ENCODE results near the gene ZNF615. TPM values are rescaled to one million over a fixed set of nuclear protein-coding genes. Genes with fewer than 3 reads are reported as not detected.
"Not testable (repeated sequence)": the region's sequence is repeated elsewhere in the genome, so short reads cannot be mapped to it uniquely, and the experiment has no call there.

The ZNF615 gene
- 5.7 and 12.9 TPM in 2 replicates for total RNA-seq (2012; rRNA removed)

GRCh38 chr19:52007806-52008557, at the start of gene ZNF615:
Gene ZNF615, minus strand, starts transcription at chr19:52008211. Its CDS starts 4,500 bp downstream, at chr19:52003711.
- no peaks in the 10 kb centered on the region for H3K4me1 ChIP-seq (ENCODE audit: control insufficient read depth, insufficient read depth, low read length)
- no peaks in the 10 kb centered on the region for H3K27me3 ChIP-seq (ENCODE audit: control insufficient read depth, insufficient read depth, low read length)
- H3K36me3 ChIP-seq (ENCODE audit: insufficient read depth, low read length) = peaks cover 9% of the 10 kb centered on the region
- H3K9me3 ChIP-seq (replicated peaks; ENCODE audit: low read length) = no peaks in the 10 kb centered on the region
- peak within 1 kb of the TSS; percentile 98 for H3K4me3 ChIP-seq (ENCODE audit: low read length)
- H3K4me2 ChIP-seq (ENCODE audit: low read length) = peak within 1 kb of the TSS; percentile 94
- peak within 1 kb of the TSS; percentile 90 for H3K9ac ChIP-seq (ENCODE audit: low read depth, low read length)

GRCh38 chr19:52056480-52056879, 48.5 kb upstream of the ZNF615 start:
- peaks cover 23% of the 10 kb centered on the region for H3K9me3 ChIP-seq (replicated peaks; ENCODE audit: low read length)

DNA sequence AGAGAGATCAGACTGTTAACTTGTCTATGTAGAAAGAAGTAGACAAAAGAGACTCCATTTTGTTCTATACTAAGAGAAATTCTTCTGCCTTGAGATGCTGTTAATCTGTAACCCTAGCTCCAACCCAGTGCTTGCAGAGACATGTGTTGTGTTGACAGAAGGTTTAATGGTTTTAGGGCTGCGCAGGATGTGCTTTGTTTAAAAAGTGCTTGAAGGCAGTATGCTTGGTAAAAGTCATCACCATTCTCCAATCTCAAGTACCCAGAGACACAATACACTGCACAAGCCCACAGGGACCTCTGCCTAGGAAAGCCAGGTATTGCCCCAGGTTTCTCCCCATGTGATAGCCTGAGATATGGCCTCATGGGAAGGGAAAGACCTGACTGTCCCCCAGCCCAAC, 43.7 kb upstream of the ZNF615 start:
- not testable (repeated sequence) for H3K4me1 ChIP-seq (ENCODE audit: control insufficient read depth, insufficient read depth, low read length); H3K4me2 ChIP-seq (ENCODE audit: low read length); H3K9me3 ChIP-seq (replicated peaks; ENCODE audit: low read length); H3K27me3 ChIP-seq (ENCODE audit: control insufficient read depth, insufficient read depth, low read length); H3K4me3 ChIP-seq (ENCODE audit: low read length); H3K9ac ChIP-seq (ENCODE audit: low read depth, low read length); H3K36me3 ChIP-seq (ENCODE audit: insufficient read depth, low read length)

More at GRCh38 chr19:52056480-52056879, 48.5 kb upstream of the ZNF615 start:
- not testable (repeated sequence) for H3K9ac ChIP-seq (ENCODE audit: low read depth, low read length); H3K4me1 ChIP-seq (ENCODE audit: control insufficient read depth, insufficient read depth, low read length); H3K27me3 ChIP-seq (ENCODE audit: control insufficient read depth, insufficient read depth, low read length); H3K4me3 ChIP-seq (ENCODE audit: low read length); H3K36me3 ChIP-seq (ENCODE audit: insufficient read depth, low read length); H3K4me2 ChIP-seq (ENCODE audit: low read length)

DNA sequence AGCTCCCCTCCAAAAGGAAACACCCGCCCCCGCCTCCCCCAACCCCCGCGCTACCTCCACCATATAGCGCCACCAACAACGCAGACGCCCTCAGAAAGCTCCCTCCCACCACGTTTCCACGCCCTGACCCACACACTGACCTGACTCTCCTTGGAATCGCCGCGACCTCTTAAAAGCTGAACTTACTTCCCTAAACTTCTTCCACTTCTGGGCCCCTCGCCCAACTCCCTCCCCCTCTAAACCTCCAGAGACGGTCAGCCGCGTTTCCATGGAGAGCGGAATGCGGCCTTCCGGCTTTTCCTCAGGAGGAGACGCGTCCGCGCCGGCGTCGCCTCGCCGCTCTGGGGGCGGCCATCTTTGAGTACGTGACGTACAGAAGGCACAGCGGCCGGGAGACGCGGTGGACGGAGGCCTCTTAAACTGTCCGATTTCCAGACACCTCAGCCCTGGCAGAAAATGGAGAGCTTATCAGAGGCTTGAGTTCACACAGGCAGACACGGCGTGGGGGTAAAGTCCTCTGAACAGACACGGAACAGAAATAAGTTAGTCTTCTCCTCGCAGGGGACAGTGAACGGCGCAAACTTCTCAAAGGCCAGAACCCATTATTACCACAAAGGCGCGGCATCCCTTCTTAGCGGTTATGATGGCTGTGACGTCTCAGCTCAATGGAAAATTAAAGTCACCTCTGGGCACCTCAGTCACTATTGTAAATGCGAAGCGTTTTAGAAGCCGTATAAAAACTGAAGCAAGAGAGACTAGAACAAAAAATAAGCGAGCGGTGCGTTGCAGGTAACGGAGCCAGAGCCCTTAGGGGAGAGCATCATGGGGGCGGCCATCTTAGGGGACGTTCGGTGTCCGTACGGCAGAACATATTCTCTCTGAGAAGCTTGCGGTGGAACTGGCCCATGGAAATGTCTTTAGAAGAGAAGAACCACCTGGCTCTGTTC, 40.8 kb upstream of the ZNF615 start, which contains the start of gene ZNF432:
ZNF432 (minus strand) TSS at position 284 of the 947 bp plus-strand sequence. CDS start 1,970 bp downstream, outside the sequence.
- Histone ChIP-seq H3K4me1 (ENCODE audit: control insufficient read depth, insufficient read depth, low read length) (peaks cover 3% of the 10 kb centered on the region), H3K36me3 (ENCODE audit: insufficient read depth, low read length) (peaks cover 33% of the 10 kb centered on the region), H3K4me2 (ENCODE audit: low read length) (peak within 1 kb of the TSS; percentile 97), H3K9ac (ENCODE audit: low read depth, low read length) (peak within 1 kb of the TSS; percentile 95), H3K4me3 (ENCODE audit: low read length) (peak within 1 kb of the TSS; percentile 86), H3K27me3 (ENCODE audit: control insufficient read depth, insufficient read depth, low read length) (no peaks in the 10 kb centered on the region), H3K9me3 (replicated peaks; ENCODE audit: low read length) (peaks cover 3% of the 10 kb centered on the region)

DNA sequence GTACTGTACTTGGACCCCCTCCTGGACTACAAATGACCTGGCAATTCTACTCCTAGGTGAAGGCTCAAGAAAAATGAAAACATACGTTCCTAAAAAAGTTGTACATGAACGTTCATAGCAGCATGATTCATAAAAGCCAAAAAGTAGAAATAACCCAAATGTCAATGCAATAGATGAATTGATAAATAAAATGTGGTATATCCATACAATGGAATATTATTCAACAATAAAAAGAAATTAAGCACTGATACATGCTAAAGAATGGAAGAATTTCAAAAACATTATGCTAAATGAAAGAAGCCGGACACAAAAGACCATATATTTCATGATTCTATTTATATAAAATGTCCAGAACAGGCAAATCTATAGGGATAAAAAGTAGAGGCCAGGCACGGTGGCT, 31.2 kb upstream of the ZNF615 start:
- Histone ChIP-seq H3K36me3 (ENCODE audit: insufficient read depth, low read length) (peaks cover 79% of the 10 kb centered on the region), H3K9me3 (replicated peaks; ENCODE audit: low read length) (peaks cover 25% of the 10 kb centered on the region), H3K4me3 (ENCODE audit: low read length) (no peak overlapping the region)

DNA sequence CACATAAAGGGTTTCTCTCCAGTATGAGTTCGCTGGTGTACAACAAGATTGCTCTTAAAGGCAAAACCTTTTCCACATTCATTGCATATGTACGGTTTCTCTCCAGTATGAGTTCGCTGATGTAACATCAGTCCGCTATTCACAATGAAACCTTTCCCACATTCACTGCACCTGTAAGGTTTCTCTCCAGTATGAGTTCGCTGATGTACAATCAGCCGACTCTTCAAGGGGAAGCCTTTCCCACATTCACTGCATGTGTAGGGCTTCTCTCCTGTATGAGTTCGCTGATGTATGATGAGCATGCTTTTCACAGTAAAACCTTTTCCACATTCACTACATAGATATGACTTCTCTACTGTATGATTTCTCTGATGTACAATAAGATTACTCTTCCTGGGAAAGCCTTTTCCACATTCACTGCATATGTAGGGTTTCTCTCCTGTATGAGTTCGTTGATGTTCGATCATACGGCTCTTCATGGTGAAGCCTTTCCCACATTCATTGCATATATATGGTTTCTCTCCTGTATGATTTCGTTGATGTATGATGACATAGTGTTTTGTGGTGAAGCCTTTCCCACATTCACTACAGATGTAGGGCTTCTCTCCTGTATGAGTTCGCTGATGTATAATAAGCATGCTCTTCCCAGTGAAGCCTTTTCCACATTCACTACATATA, 26.2 kb upstream of the ZNF615 start:
- Histone ChIP-seq H3K4me3 (ENCODE audit: low read length) (no peak overlapping the region), H3K4me1 (ENCODE audit: control insufficient read depth, insufficient read depth, low read length) (peaks cover under 1% of the 10 kb centered on the region), H3K27me3 (ENCODE audit: control insufficient read depth, insufficient read depth, low read length) (no peaks in the 10 kb centered on the region), H3K4me2 (ENCODE audit: low read length) (no peak overlapping the region), H3K9me3 (replicated peaks; ENCODE audit: low read length) (peaks cover 40% of the 10 kb centered on the region), H3K36me3 (ENCODE audit: insufficient read depth, low read length) (peaks cover 65% of the 10 kb centered on the region), H3K9ac (ENCODE audit: low read depth, low read length) (no peak overlapping the region)

More for the DNA sequence above, 31.2 kb upstream of the ZNF615 start:
- H3K27me3 ChIP-seq (ENCODE audit: control insufficient read depth, insufficient read depth, low read length) = no peaks in the 10 kb centered on the region
- H3K4me1 ChIP-seq (ENCODE audit: control insufficient read depth, insufficient read depth, low read length) = no peaks in the 10 kb centered on the region
- H3K4me2 ChIP-seq (ENCODE audit: low read length) = no peak overlapping the region
- no peak overlapping the region for H3K9ac ChIP-seq (ENCODE audit: low read depth, low read length)

GRCh38 chr19:52028780-52029123, 20.7 kb upstream of the ZNF615 start:
- H3K9ac ChIP-seq (ENCODE audit: low read depth, low read length) = peak overlapping the region; percentile 93
- peak overlapping the region; percentile 77 for H3K4me2 ChIP-seq (ENCODE audit: low read length)
- no peaks in the 10 kb centered on the region for H3K27me3 ChIP-seq (ENCODE audit: control insufficient read depth, insufficient read depth, low read length)
- peaks cover 8% of the 10 kb centered on the region for H3K4me1 ChIP-seq (ENCODE audit: control insufficient read depth, insufficient read depth, low read length)
- peaks cover 35% of the 10 kb centered on the region for H3K36me3 ChIP-seq (ENCODE audit: insufficient read depth, low read length)
- peak overlapping the region; percentile 86 for H3K4me3 ChIP-seq (ENCODE audit: low read length)
- peaks cover 11% of the 10 kb centered on the region for H3K9me3 ChIP-seq (replicated peaks; ENCODE audit: low read length)

DNA sequence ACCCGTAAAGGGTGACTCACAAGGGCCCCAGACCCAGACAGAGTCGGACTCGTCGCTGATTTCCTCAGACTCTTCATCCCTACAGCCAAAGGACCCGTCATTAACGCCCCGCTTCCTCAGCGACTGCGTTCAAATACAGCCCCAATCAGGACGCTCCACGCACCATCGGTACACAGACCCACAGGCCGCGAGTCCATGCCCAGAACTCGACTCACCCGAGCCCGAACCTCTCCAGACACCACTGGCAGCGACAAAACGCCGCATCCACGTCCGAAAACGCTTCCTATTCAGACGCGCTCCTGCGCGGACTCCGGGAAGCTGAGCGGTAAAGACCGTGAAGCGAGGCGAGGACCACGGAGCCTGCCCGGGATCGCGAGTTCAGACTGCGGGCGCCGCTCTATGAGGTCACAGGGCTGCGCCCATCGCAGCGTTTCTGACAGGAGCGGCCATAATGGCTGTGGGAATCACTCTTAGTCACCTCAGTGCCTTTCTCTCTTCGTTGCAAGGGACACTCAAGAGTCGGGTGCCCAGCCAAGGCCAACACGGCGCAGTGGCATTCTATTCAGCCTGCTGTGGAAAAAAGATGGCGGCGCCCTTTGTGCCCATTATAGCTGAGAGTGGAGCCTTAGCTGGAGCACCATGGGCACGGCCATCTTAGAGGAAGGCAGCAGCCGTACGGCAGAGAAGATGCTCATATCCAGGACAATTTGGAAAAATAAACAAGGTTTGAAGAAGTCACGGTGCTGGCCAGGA, 20.2 kb upstream of the ZNF615 start, which contains the start of gene ZNF614:
ZNF614 (minus strand) TSS at position 353 of the 753 bp plus-strand sequence. CDS start 2,634 bp downstream, outside the sequence.
- H3K4me2 ChIP-seq (ENCODE audit: low read length) = peak within 1 kb of the TSS; percentile 77
- no peaks in the 10 kb centered on the region for H3K27me3 ChIP-seq (ENCODE audit: control insufficient read depth, insufficient read depth, low read length)
- peaks cover 8% of the 10 kb centered on the region for H3K4me1 ChIP-seq (ENCODE audit: control insufficient read depth, insufficient read depth, low read length)
- H3K4me3 ChIP-seq (ENCODE audit: low read length) = peak within 1 kb of the TSS; percentile 86
- peak within 1 kb of the TSS; percentile 93 for H3K9ac ChIP-seq (ENCODE audit: low read depth, low read length)
- peaks cover 35% of the 10 kb centered on the region for H3K36me3 ChIP-seq (ENCODE audit: insufficient read depth, low read length)
- H3K9me3 ChIP-seq (replicated peaks; ENCODE audit: low read length) = peaks cover 5% of the 10 kb centered on the region

- not testable (repeated sequence) for H3K4me3 ChIP-seq (ENCODE audit: low read length); H3K4me1 ChIP-seq (ENCODE audit: control insufficient read depth, insufficient read depth, low read length); H3K4me2 ChIP-seq (ENCODE audit: low read length); H3K9ac ChIP-seq (ENCODE audit: low read depth, low read length); H3K27me3 ChIP-seq (ENCODE audit: control insufficient read depth, insufficient read depth, low read length); H3K9me3 ChIP-seq (replicated peaks; ENCODE audit: low read length)
- peaks cover 36% of the 10 kb centered on the region for H3K36me3 ChIP-seq (ENCODE audit: insufficient read depth, low read length)
Measured at GRCh38 chr19:52026255-52026990, 18.4 kb upstream of the ZNF615 start.

- H3K4me3 ChIP-seq (ENCODE audit: low read length); H3K27me3 ChIP-seq (ENCODE audit: control insufficient read depth, insufficient read depth, low read length); H3K9ac ChIP-seq (ENCODE audit: low read depth, low read length); H3K4me1 ChIP-seq (ENCODE audit: control insufficient read depth, insufficient read depth, low read length); H3K9me3 ChIP-seq (replicated peaks; ENCODE audit: low read length); H3K4me2 ChIP-seq (ENCODE audit: low read length): not testable (repeated sequence)
- H3K36me3 ChIP-seq (ENCODE audit: insufficient read depth, low read length) = peaks cover 55% of the 10 kb centered on the region
Measured at GRCh38 chr19:52024478-52024877, 16.5 kb upstream of the ZNF615 start.

Measured in skeletal muscle satellite cell (primary cell).